GM18511 (cell line): Measurements from ENCODE around the gene NDNF.
A peak's percentile ranks its signal among the peaks of the same experiment; 100 is the strongest.

Source experiments
- ATAC-seq: cut with Tn5 transposase; IDR thresholded peaks from one replicate; pipeline ENCODE4 v1.9.1; 2021; ENCODE audit warnings: mild to moderate bottlenecking, moderate library complexity; ENCODE audit not compliant: unreplicated experiment

The NDNF gene

DNA sequence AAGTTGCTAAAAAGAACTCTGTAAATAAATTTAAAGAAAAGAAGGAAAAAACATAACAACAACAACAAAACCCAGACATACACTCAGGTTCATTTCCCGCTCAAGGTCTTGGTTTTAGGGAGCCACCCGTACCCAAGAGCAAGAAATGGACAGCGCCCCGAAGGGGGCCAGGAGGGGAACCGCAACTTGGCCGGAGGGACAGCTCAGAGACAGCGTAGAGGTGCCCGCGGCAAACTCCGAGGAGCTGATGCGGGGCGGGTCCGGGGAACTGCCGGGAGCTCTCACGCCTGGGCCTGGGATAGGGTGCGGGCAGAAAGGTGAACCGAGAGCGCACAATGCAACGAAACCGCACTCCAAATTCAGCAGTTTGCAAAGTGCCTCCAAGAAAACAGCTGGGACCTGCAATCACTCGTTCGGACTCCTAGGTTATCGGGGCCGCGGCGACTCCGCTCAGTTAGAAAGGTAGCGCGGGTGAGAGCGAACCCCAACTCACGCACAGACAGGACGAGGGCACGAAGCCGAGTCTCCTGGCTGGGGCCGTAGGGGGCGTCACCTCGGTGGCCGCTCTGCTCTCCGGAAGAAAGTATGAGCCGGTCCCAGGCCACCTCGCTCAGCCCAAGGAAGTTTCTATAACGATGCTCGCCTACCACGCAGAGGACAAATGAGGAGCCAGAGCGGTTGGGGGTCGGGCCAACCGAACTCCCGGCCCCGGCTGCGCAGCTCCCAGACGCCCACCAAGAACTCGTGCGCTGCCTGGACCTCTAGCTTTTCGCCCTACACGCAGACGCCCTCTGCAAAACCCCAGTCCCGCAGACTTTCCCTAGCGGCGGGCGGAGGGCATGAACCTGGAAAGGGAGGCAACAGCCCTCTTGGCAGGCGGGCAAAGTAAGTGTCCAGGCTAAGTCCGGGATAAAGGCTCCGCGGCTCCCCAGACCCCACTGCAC is 1.4 kb downstream of the NDNF start:
- no peak for ATAC-seq

DNA sequence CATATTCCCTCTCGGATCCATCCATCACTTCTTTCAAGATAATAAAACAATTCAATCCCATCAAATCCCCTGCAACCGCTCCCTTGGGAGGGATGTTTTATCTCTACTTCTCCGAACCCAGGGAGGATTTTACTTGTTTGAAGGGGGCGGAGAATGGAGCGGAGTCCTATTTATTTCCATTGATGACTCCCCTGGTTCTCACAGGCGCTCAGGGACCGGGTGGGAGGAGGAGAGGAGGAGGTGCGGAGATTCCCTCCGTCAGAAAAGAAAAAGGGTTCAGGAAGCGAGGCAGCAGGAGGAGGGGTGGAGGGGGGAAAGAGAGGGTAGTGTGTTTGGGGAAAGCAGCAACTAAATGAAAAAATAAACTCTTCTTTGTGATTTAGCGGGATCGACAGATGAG is 2.1 kb downstream of the NDNF start:
- ATAC-seq, result no peak

DNA sequence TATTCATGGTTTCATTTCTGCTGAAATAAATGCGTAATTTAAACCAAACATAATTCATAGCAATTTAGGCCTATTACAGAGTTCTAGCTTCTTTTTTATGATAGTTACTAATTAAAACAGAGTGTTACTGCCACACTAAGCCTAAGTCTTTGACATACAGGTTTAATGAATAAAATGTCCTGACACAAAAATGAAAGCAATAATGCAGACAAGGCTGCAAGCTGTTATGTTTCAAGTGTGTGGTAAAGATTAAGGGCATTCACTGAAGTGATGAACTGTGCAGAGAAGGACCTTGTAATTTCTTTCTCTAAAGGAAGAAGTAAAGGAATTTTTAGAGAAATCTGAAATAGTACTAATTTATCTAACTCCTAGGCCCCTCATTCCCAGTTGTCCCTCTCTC is 2.9 kb downstream of the NDNF start:
- no peak for ATAC-seq

DNA sequence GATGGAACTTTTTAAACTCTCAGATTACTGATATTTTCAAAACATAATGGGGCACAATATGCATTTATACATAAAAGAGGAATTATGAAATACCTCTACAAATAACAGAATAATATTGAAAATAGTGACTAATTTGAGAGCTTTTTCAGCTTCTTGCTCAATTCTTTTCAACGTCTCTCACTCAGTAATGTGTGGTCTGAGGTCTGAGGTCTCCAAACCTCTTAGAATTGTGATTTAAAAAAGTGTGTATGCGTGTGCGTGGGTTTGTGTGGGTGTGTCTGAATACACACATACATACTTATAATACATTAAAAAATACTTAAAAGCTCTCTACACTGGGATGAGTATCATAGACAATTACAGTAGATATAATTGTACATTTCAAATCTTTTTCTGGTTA is 7.9 kb downstream of the NDNF start:
- ATAC-seq, result no peak

DNA sequence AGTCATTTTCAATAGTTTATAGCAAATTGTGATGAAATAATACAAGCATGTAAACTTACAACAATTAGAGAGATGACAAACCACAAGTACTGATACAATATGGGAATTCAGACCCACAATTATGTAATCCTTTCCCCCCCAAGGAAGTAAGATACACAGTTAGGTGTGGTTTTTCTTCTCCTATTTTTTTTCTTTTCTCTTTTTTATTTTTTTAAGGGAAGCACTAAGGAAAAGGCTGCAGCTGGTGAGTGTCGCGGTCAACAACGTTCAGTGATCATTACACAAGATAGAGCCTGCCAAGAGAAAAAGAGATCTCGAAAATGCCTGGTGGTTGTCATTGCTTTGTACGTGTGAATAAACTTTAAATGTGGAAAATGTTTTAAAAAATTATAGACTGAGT is 9.8 kb downstream of the NDNF start:
- no peak for ATAC-seq

DNA sequence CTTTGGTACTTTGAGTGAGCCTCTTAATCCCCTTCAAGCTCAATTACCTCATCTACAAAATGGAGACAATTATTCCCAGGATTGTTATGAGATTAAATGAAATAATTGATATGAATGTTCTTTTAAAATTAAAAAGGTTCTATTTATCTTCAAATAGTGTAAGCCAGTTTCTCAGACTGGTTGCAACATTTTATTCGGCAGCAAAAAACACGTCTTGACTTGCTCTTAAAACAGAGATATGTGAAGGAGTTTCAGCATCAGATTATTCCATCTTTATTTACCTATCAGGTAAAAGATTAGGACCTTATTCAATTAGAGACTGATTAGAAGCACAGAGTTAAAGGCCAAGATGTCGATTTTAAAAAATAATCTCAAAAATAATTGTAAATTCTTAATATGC is 10.5 kb downstream of the NDNF start:
- ATAC-seq, result no peak

DNA sequence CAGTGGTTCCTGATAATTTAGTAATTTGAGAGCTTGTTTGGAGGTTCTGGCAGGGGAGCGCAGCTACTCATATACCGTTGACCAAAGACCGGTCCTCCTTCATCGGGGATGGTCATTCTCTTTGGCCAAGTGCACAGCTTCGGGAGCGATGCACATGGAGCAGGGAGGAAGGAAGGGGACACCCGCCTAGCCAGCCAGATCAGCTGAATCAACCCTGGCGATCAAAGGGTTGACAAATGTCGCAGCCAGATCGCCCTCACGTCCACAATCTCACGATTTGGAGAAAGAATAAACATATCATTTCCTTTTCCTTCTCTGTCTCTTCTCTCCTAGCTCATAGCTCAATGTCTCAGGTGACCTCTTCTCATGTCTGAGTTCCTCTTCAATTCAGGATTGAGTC is 11.1 kb downstream of the NDNF start:
- no peak for ATAC-seq

DNA sequence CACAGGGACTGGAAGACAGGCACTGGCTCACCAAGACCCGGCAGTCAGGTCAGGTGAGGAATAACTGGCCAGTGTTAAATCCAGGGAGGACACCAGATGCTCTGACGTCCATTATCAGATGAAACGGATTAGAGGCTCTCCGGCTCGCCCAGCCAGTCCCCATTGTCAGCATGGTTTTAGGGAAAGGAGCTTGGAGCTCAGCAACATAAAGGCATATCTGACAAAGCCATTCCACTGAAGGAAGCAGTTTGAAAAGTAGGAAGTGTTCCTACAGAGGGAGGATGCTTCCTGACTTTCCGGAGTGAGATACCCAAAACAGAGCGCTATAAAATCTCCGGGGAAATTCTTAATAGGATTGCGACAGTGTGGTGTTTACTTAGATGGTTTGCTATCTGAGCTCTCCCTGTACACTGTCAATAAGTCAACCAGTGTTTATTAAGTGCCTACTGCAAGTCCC is 14.8 kb downstream of the NDNF start:
- ATAC-seq, result no peak

DNA sequence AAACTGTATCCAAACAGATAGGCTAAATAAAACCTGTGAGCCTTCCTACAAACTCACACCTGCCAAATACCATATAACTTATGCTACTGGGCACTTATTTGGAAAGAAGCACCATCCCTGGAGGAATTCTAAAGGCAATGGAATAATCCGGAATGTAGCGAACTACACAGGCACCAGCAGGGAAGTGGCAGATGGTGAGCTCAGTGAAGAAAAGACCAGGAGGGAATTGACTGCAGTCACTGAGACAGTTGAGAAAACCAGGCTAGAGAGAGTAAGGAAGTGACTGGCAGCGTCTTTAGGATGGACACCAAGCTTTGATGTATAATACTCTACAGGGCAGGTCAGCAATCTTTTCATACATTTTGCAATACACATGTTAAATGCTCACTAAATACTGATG is 16.3 kb downstream of the NDNF start:
- no peak for ATAC-seq

DNA sequence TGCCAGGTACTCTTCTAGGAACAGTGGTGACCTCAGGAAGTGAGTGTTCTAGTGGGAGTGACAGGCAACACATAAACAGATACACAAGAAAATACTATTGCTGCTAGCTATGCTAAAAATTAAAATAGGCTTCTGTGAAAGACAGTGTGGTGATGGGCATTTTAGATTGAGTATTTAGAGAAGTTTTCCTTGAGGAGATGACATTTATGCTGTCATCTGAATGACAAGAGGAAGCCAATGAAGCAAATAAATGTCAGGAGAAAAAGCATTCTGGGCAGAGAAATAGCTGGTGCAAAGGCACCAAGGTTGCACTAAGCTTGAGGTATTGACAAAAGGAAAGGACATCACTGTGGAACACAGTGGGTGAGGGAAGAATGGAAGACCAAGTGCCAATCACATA is 18.0 kb downstream of the NDNF start:
- no peak for ATAC-seq

DNA sequence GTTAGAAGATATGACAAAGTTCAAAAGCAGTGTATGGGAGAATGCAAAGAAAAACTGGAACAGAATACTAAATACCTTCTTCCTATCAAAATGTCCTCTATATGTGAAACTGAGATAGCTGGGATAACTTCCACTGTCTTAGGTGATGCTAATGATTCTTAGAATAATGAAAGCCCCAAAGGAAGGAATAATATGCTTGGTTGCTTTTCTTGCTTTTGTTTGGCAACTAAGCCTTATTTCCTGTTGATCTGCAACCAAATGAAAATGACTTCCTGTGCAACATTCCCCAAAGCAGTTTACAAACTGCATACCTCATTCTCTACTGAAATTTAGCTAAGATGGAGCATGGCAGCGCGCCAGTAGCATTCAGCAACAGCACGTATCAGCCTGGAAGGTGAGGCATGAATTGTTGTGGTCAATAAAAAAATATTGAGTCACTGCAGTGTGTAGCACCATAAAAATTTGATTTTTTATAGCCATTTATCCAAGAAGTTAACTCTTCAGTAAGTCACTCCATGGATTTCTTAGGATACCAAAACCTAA is 18.7 kb downstream of the NDNF start:
- no peak for ATAC-seq

DNA sequence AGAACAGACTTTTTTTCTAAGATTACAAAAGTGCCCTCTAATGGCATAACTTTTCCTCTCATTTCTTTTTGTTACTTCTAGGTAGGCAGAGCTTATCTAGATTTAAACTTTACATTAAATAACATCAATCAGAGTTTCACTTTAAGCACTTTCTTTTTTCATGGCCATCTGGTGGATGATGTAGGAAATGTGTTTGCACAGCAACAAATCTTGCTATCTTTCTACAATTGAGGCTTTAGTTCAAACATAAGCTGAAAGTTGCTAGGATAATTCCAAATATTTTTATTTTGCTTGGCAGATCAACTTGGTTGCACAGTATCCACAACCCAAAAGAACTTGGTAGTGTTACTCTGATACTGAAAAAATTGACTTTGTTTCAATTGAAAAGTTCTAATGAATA is 22.0 kb downstream of the NDNF start:
- ATAC-seq, result no peak

DNA sequence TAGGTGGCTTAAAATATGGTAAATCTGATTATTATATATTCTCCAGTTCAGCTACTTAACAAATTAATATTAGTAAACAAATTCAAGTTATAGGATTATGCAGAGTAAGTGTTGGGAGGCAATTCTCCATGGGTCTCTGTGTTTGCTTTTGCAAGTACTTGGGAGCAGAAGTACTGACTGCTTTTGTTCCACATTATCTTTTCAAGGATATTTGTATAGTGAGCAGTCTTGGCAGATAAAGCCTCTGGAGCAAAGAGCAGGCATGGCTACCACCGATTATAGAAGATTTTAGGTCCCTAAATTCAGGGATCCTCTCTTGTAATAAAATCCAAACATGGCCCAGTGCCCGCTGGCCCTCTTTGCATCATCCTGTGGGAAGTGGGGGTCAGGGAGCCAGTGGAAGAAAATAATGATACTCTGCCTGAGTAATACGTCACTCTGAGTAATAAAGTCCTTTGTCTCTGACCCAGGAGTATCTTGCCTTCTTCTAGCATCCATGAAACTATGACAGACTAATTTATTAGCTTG is 23.2 kb downstream of the NDNF start:
- ATAC-seq, result no peak

DNA sequence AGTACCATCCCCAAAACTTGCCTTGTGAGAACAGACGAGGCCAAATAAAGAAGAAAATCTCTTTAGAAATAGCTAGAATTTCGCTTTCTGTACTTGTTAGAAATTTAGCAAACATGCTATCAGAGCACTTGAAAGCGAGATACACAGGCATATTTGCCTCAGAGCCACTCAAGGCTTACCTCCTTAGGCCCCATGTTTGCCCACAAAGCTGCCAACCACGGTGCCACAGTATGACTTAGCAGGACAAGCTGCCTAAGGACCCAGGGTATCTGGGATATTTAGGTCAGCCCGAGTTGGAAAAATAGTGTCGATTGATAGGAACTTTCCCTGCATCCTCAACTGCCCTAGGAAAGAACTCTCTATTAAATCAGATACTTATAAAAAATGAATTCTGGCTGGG is 24.2 kb downstream of the NDNF start:
- ATAC-seq, result no peak

DNA sequence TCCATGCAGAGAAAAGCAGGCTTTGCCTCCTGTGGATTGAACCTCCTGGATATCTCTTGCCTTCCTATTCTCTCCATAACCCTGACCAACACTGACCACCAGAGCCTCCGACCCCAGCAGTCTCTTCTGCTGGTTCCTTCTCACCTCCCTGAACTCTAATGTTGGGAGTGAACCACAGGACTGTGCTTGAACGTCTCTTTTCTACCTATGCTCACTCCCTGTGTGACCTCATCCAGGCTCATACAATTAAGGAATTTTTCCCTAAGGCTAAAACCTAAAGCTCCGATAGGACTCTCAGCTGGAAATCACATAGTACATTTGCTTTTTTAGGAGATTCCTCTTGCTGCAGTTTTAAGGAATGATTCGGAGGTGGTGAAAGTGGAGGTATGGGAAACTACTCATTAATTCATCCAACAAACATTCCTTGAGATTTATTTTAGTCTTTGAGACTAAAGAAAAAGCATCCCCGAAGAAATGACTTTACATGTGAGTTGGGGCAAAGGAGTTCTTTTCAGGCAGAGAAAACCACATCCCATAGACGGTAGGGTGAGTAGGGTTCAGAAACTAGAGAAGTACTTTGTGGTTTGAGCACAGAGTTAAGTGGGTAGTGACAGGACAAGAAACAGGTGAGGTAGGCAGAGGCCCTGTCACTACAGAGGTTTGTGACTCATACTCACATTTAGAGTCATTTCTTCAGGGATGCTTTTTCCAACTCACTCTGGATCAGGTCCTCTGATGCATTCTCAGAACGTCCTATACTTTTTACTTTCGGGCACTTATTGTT is 30.8 kb downstream of the NDNF start:
- peak; percentile 100 for ATAC-seq

DNA sequence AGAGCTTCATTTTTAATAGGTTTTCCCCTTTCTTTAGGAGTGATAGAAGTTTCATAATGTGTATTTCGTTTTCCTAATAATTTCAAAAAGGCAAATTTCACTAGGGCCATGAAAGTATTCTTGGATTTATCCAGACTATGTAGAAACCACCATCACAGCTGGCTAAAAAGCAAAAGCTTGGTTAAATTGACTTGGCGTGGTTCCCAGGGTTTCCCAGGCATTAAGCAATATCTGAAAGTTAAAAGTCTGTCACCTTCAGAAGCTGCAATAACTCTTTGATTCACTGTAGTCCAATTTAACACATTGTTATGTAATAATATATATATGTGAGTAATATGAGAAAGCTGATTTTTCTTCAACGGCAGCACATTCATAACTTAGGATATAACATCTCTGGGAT is 38.3 kb downstream of the NDNF start:
- no peak for ATAC-seq

DNA sequence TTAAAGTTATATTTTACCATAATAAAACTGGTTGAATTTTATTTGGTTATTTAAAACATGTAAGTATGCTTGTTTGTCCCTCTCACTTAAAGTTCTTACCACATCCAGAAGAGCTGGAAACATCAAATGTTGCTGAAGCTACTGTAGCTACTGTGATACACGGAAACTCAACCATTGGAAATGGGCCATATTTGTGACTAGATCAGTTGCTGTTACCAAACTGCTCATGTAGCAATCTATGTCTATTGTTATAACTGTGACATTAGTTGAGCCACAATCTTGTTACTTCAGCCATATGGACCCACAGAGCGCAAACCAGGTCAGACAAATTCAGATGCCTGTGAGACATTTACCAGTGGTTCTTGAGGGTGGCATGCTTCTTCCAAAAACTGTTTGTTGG is 41.6 kb downstream of the NDNF start:
- no peak for ATAC-seq

DNA sequence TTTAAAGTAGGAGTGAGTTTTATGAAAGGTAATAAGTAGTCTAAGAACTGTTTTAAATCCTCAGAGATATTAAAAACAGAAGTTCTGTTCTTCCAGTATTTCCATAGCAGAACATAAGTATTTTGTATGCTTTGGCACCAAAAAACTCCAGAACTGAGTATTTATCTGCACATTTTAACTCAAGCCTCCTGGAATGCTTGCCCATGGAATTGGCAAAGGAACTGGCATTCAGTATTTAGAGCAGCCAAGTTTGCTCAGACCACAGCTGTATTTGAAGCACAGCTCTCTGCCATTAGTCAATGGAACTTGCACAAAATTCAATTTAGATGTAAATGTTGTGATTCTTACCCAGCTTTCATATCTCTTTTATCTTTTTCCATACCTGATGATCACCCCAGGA is 42.2 kb downstream of the NDNF start:
- no peak for ATAC-seq

DNA sequence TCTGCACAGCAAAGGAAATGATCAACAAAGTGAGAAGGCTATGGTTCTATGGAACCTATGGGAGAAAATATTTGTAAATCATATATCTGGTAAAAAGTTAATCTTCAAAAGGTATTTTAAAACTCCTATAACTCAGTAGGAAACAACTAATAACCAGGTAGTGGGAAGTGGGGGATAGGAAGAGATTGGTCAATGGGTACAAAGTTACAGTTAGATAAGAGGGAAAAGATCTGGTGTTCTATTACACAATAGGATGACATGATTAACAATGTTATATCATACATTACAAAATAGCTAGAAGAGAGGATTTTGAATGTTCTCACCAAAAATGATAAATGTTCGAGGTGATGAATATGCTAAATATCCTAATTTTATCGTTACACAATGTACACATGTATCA is 46.3 kb downstream of the NDNF start:
- no peak for ATAC-seq

DNA sequence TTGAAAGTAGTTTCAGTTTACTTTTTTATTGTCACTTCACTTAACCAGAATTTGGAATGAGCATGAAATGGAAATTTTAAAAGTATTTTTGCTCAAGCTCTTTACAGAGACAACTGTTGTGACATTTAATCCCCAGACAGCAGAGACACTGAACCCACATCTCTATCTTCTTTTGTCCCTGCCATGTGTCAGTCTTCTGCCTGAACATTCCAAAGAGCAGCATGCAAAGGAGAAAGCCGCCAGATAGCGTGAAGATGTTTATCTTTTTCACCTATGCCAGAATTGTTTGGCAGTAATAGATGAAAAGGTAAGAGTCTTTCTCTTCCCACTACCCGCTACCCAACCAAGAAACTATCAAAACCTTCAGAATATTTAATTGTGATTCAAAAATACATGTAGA is 46.8 kb downstream of the NDNF start:
- no peak for ATAC-seq

DNA sequence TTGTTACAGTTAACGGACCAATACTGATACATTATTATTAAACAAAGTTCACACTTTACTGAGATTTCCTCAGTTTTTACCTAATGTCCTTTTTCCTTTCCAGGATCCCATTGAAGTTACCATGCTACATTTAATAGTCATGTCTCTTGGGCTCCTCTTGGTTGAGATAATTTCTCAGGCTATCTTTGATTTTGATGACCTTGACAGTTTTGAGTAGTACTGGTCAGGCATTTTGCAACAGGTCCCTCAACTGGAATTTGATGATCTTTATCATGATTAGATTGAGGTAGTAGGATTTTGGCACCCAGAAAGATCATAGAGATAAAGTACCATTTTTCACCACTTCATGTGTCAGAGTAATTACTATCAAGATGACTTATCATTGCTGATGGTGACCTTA is 53.8 kb downstream of the NDNF start:
- no peak for ATAC-seq

DNA sequence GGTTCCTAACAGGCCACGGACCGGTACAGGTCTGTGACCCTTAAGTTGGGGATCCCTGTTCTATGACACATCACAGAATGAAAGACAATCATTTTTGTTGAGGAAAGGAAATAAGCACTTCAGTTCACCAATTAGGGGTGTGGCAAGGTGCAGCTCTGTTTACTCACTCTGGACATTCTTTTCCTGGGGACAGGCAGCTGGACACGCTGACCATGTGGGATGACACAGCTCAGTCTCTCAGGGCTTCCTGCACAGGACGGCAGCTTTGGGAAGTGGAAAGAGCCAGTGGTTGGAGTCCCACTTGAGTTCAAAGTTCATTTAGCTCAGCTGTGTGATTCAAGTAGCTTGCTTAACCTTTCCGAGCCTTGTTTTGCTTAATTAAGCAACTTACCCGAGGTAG is 55.7 kb downstream of the NDNF start:
- ATAC-seq, result no peak
